CD14-positive monocyte (primary cell): ENCODE data around the gene SLIT2. TPM values are rescaled to one million over a fixed set of nuclear protein-coding genes. Genes with fewer than 3 reads are reported as not detected.

Experiments used
- DNase-seq, 3 donors: peaks; one replicate each; pipeline ENCODE4 v3.0.0-alpha.2; 2011 to 2022
- H2AFZ ChIP-seq: 2 replicates; pipeline ENCODE4 v1.6.0; 2012; ENCODE audit warnings: mild to moderate bottlenecking, low read depth, low read length, inconsistent platforms; ENCODE audit not compliant: insufficient read depth, poor library complexity, severe bottlenecking
- H3K27ac ChIP-seq, 2 donors: 1 replicate in 1 of 2; 2 replicates in 1 of 2; pipeline ENCODE4 v1.5.1; 2012 to 2013; ENCODE audit warnings: low read length in 2 of 2, control low read depth in 1 of 2, inconsistent platforms in 1 of 2, low read depth in 1 of 2, mild to moderate bottlenecking in 1 of 2
- H3K27me3 ChIP-seq, 2 donors: one replicate each; pipeline versions ENCODE4 v1.6.0 to v1.6.1; 2011 to 2013; ENCODE audit warnings: low read length in 2 of 2; ENCODE audit not compliant: control insufficient read depth in 2 of 2, insufficient read depth in 2 of 2
- H3K36me3 ChIP-seq, 2 donors: replicated peaks in 1 of 2; 1 replicate in 1 of 2; 2 replicates in 1 of 2; pipeline versions ENCODE4 v1.5.1 to v1.6.1; 2012 to 2013; ENCODE audit warnings: low read length in 2 of 2, control low read depth in 1 of 2, inconsistent platforms in 1 of 2, mild to moderate bottlenecking in 1 of 2; ENCODE audit not compliant: insufficient read depth in 2 of 2, control insufficient read depth in 1 of 2
- H3K4me1 ChIP-seq, 2 donors: 1 replicate in 1 of 2; 2 replicates in 1 of 2; pipeline versions ENCODE4 v1.5.1 to v1.6.1; 2012 to 2013; ENCODE audit warnings: low read length in 2 of 2, control low read depth in 1 of 2, inconsistent platforms in 1 of 2, mild to moderate bottlenecking in 1 of 2, moderate library complexity in 1 of 2; ENCODE audit not compliant: insufficient read depth in 2 of 2, control insufficient read depth in 1 of 2
- H3K4me2 ChIP-seq: replicated peaks from 2 replicates; pipeline ENCODE3; 2012; ENCODE audit warnings: low read length, moderate library complexity, mild to moderate bottlenecking; ENCODE audit not compliant: poor library complexity, severe bottlenecking; ENCODE audit errors: extremely low read depth
- H3K4me3 ChIP-seq, 3 experiments: fragments of 200-600 bp in 1 of 3; sonication (generic) in 1 of 3; replicated peaks in 1 of 3; 1 replicate in 2 of 3; 2 replicates in 1 of 3; pipeline ENCODE4 v1.5.1; 2011 to 2013; ENCODE audit warnings: low read length in 3 of 3, mild to moderate bottlenecking in 3 of 3, control low read depth in 2 of 3, low read depth in 2 of 3, inconsistent platforms in 1 of 3, moderate library complexity in 1 of 3
- H3K79me2 ChIP-seq: 2 replicates; pipeline ENCODE4 v1.6.0; 2012; ENCODE audit warnings: mild to moderate bottlenecking, control low read depth, inconsistent platforms, low read length, moderate library complexity; ENCODE audit not compliant: insufficient read depth
- H3K9ac ChIP-seq: 2 replicates; pipeline ENCODE4 v1.6.0; 2017; ENCODE audit warnings: low read length, mild to moderate bottlenecking; ENCODE audit not compliant: insufficient read depth, poor library complexity, severe bottlenecking
- H3K9me3 ChIP-seq, 2 donors: replicated peaks in 1 of 2; 1 replicate in 1 of 2; 2 replicates in 1 of 2; pipeline versions ENCODE4 v1.5.1 to v1.6.1; 2012 to 2013; ENCODE audit warnings: low read length in 2 of 2, control low read depth in 1 of 2; ENCODE audit not compliant: control insufficient read depth in 1 of 2, insufficient read depth in 1 of 2
- H4K20me1 ChIP-seq: 2 replicates; pipeline ENCODE4 v1.6.0; 2012; ENCODE audit warnings: mild to moderate bottlenecking, low read length, control low read depth, moderate library complexity; ENCODE audit not compliant: insufficient read depth
- H3K27ac Mint-ChIP-seq, 7 donors: one replicate each; pipeline ENCODE4 v1.8.0; 2020; ENCODE audit warnings: mild to moderate bottlenecking in 7 of 7, mixed read lengths in 7 of 7, moderate library complexity in 6 of 7, inconsistent platforms in 2 of 7
- H3K27me3 Mint-ChIP-seq, 3 donors: one replicate each; pipeline ENCODE4 v1.8.0; 2021 to 2022; ENCODE audit warnings: low read depth in 3 of 3, mild to moderate bottlenecking in 3 of 3, mixed read lengths in 3 of 3, moderate library complexity in 3 of 3, inconsistent platforms in 1 of 3
- H3K36me3 Mint-ChIP-seq, 2 donors: one replicate each; pipeline ENCODE4 v1.8.0; 2020; ENCODE audit warnings: mixed read lengths in 2 of 2, inconsistent platforms in 1 of 2, mild to moderate bottlenecking in 1 of 2
- H3K4me1 Mint-ChIP-seq: one replicate; pipeline ENCODE4 v1.8.0; 2020; ENCODE audit warnings: mild to moderate bottlenecking, mixed read lengths
- H3K4me3 Mint-ChIP-seq, 2 donors: one replicate each; pipeline ENCODE4 v1.8.0; 2020; ENCODE audit warnings: mild to moderate bottlenecking in 2 of 2, mixed read lengths in 2 of 2, moderate library complexity in 1 of 2
- H3K9me3 Mint-ChIP-seq, 7 donors: one replicate each; pipeline ENCODE4 v1.8.0; 2020 to 2022; ENCODE audit warnings: mixed read lengths in 7 of 7, mild to moderate bottlenecking in 6 of 7, moderate library complexity in 6 of 7, inconsistent platforms in 2 of 7
- WGBS: methylation state at CpG from one replicate; pipeline ENCODE4 v1.1.5; 2013; ENCODE audit warnings: missing lambda C conversion rate; ENCODE audit not compliant: insufficient coverage; 5-methylcytosine and 5-hydroxymethylcytosine counted together
- intact Hi-C, 2 donors: fragments of 100-400 bp; cut with micrococcal nuclease; formaldehyde crosslinking; loops; one replicate each; pipeline versions ENCODE4 v1.15.0 to v1.15.1; 2023
- polyA plus RNA-seq, 3 donors: library from polyadenylated mRNA; depleted of rRNA in 1 of 3; unstranded in 2 of 3; stranded (reverse) in 1 of 3; fragments of 300-500 nt in 2 of 3; fragments of >200 nt in 1 of 3; fragmentation: Illumina TruSeq in 2 of 3; gene quantifications; 1 replicate in 2 of 3; 2 replicates in 1 of 3; pipeline ENCODE4 v1.2.3, GENCODE V29; 2012 to 2021
- TF ChIP-seq, protein P1 (sequence below): fragments of 200-600 bp; IDR thresholded peaks from one replicate; pipeline ENCODE4 v1.8.0; 2022; ENCODE audit warnings: antibody characterized with exemption, mild to moderate bottlenecking

The SLIT2 gene
- polyA plus RNA-seq, 3 donors, result 0.08 TPM; not detected in 2

GRCh38 chr4:20297261-20297660 lies 45.6 kb downstream of the SLIT2 start:
- no peak overlapping the region for H3K27ac ChIP-seq
- no CpG with 5 or more reads among the region's 2 CpGs for WGBS
- H3K36me3 ChIP-seq, result no peaks in the 10 kb centered on the region
- H2AFZ ChIP-seq, result no peak overlapping the region
- H3K4me2 ChIP-seq, result no peak overlapping the region
- no peak overlapping the region for H3K9ac ChIP-seq
- Mint-ChIP-seq H3K9me3 (no peaks in the 10 kb centered on the region), H3K27me3 (no peaks in the 10 kb centered on the region), H3K27ac (no peak overlapping the region), H3K4me1 (no peaks in the 10 kb centered on the region), H3K36me3 (no peaks in the 10 kb centered on the region), H3K4me3 (no peak overlapping the region)
- TF ChIP-seq, protein P1, sequence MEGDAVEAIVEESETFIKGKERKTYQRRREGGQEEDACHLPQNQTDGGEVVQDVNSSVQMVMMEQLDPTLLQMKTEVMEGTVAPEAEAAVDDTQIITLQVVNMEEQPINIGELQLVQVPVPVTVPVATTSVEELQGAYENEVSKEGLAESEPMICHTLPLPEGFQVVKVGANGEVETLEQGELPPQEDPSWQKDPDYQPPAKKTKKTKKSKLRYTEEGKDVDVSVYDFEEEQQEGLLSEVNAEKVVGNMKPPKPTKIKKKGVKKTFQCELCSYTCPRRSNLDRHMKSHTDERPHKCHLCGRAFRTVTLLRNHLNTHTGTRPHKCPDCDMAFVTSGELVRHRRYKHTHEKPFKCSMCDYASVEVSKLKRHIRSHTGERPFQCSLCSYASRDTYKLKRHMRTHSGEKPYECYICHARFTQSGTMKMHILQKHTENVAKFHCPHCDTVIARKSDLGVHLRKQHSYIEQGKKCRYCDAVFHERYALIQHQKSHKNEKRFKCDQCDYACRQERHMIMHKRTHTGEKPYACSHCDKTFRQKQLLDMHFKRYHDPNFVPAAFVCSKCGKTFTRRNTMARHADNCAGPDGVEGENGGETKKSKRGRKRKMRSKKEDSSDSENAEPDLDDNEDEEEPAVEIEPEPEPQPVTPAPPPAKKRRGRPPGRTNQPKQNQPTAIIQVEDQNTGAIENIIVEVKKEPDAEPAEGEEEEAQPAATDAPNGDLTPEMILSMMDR, result no peak
- intact Hi-C loops, result no loop called here
- H3K4me3 ChIP-seq, result no peak overlapping the region
- H3K79me2 ChIP-seq, result no peaks in the 10 kb centered on the region
- H3K27me3 ChIP-seq, result no peaks in the 10 kb centered on the region
- H3K9me3 ChIP-seq, result no peaks in the 10 kb centered on the region
- no peaks in the 10 kb centered on the region for H4K20me1 ChIP-seq
- no peak for DNase-seq
- no peaks in the 10 kb centered on the region for H3K4me1 ChIP-seq

DNA sequence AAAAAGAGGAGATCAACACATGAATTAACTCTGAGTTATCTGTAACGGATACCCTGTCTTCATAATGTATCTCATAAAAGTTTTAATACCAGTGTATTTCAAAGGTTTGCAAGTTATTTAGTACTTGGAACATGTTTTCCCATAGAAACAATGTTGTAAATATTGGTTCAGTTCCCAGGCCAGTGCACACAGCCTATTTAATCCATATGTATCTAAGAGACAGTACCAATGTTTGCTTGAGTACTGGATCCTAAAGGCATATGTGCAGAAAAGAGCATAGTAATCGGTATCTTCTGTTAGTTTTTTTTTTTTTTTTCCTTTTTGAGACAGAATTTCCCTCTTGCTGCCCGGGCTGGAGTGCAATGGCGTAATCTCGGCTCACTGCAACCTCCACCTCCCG lies 46.1 kb downstream of the SLIT2 start:
- intact Hi-C loops, result no loop called here
- no peaks in the 10 kb centered on the region for H4K20me1 ChIP-seq
- H3K79me2 ChIP-seq, result no peaks in the 10 kb centered on the region
- H3K27ac ChIP-seq, result no peak overlapping the region
- H3K9ac ChIP-seq, result no peak overlapping the region
- H3K9me3 Mint-ChIP-seq, result no peaks in the 10 kb centered on the region
- H3K36me3 Mint-ChIP-seq, result no peaks in the 10 kb centered on the region
- no peak overlapping the region for H2AFZ ChIP-seq
- no peaks in the 10 kb centered on the region for H3K9me3 ChIP-seq
- no peak overlapping the region for H3K4me3 Mint-ChIP-seq
- no CpG with 5 or more reads among the region's 6 CpGs for WGBS
- H3K4me2 ChIP-seq, result no peak overlapping the region
- DNase-seq, result no peak
- no peak overlapping the region for H3K4me3 ChIP-seq
- TF ChIP-seq, protein P1, result no peak
- no peaks in the 10 kb centered on the region for H3K27me3 Mint-ChIP-seq
- no peaks in the 10 kb centered on the region for H3K36me3 ChIP-seq
- H3K27me3 ChIP-seq, result no peaks in the 10 kb centered on the region
- H3K27ac Mint-ChIP-seq, result no peak overlapping the region
- no peaks in the 10 kb centered on the region for H3K4me1 ChIP-seq
- H3K4me1 Mint-ChIP-seq, result no peaks in the 10 kb centered on the region
